Measurements from ENCODE around the gene KCNK15. TPM values are rescaled to one million over a fixed set of nuclear protein-coding genes. Genes with fewer than 3 reads are reported as not detected.

The KCNK15 gene
- total RNA-seq, 1 experiment from 2014 or later, result 0.33 TPM

DNA sequence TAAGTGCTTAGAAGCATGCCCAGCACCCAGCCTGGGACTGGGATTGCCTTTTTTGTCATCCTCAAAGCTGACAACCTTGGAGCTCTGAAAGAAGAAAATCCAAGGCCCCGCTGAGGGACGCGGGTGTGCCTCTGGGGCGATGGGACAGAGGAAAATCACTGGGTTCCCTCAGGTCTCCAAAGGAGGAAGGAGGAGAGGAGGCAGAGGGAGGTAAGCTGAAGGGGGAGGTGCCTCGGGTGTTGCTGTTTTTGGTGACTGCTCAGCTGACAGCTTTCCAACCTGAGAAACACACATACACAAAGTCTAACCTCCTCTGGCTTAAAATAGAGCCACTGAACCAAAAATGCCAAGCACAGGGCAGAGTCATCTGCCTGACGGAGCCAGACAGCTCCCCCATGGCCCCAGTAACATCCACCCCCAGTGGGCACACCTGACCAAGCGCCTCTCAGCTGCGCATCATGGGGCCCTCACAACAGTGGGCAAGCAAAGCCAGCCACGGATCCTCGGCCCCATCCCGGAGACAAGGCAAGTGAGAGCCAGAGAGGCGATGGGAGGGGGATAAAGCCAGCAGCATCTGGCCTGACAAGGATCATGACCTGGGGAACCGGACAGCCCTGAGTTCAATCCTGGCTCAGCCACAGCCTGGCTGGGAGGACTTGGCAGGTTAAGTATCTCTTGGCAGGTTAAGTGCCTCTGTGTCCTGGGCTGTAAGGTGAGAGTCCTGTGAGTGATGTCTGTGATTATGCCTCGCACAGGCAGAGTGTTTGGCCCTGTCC, 3.2 kb upstream of the KCNK15 start:
- Histone ChIP-seq H3K4me2 (ENCODE audit: insufficient read depth, insufficient read length, low read length) (no peak overlapping the region), H3K9me3 (ENCODE audit: control insufficient read depth, low read depth, low read length) (no peaks in the 10 kb centered on the region), H3K79me2 (ENCODE audit: insufficient read depth, low read length) (no peaks in the 10 kb centered on the region), H3K9ac (ENCODE audit: extremely low read depth, insufficient read length, low read length) (no peak overlapping the region), H4K5ac (ENCODE audit: insufficient read length, low read depth, low read length) (no peak overlapping the region), H3K23me2 (ENCODE audit: insufficient read length, low read depth, low read length, poor library complexity, severe bottlenecking) (peaks cover 8% of the 10 kb centered on the region), H2BK120ac (ENCODE audit: low read depth, low read length, poor library complexity, severe bottlenecking) (no peak overlapping the region), H2AFZ (ENCODE audit: low read length) (no peak overlapping the region), H2AK5ac (ENCODE audit: insufficient read length, low read length) (no peak overlapping the region), H3K4ac (ENCODE audit: low read depth, low read length) (no peak overlapping the region), H4K91ac (ENCODE audit: insufficient read length, low read depth, low read length) (no peak overlapping the region), H2BK5ac (ENCODE audit: insufficient read length, low read length) (no peak overlapping the region), H2BK12ac (ENCODE audit: insufficient read length, low read depth, low read length) (no peak overlapping the region), H3K56ac (ENCODE audit: insufficient read length, low read depth, low read length) (no peak overlapping the region), H3K14ac (ENCODE audit: insufficient read depth, low read length) (no peak overlapping the region), H3T11ph (ENCODE audit: low read length) (no peak overlapping the region), H2BK15ac (ENCODE audit: low read depth, low read length) (no peak overlapping the region), H3K27me3 (ENCODE audit: insufficient read depth, low read length) (peaks cover 7% of the 10 kb centered on the region; the same call in 1 of the 2 replicates), H4K20me1 (ENCODE audit: control insufficient read depth, insufficient read depth, insufficient read length) (no peaks in the 10 kb centered on the region), H2BK20ac (ENCODE audit: low read depth, low read length, poor library complexity, severe bottlenecking) (no peak overlapping the region), H3K23ac (ENCODE audit: insufficient read length, low read depth, low read length) (no peak overlapping the region), H3K27ac (ENCODE audit: insufficient read length, low read depth, low read length) (no peak overlapping the region), H3K79me1 (ENCODE audit: insufficient read depth, low read depth, low read length, poor library complexity, severe bottlenecking) (no peaks in the 10 kb centered on the region), H3K18ac (ENCODE audit: insufficient read length, low read depth, low read length) (no peak overlapping the region), H4K8ac (replicated peaks; ENCODE audit: insufficient read length, low read depth, low read length) (no peak overlapping the region), H3K4me1 (ENCODE audit: insufficient read depth, low read length) (no peaks in the 10 kb centered on the region)
- WGBS (ENCODE audit: extremely low coverage, insufficient read length, low lambda C conversion rate), result no CpG with 5 or more reads among the region's 14 CpGs
- Mint-ChIP-seq H3K4me1 (peaks cover 13 to 38% of the 10 kb centered on the region in 2 experiments), H3K36me3 (ENCODE audit: insufficient read depth in 1 of 3, low read depth in 3 of 3) (0 out of 7 replicates have a peak, but pooled peaks cover 0 to under 1% (median 0%) of the 10 kb centered on the region in 3 experiments), H3K4me3 (no peak overlapping the region), H3K27ac (no peak overlapping the region), H3K27me3 (ENCODE audit: low read depth) (peaks cover 64% of the 10 kb centered on the region), H3K9me3 (no peaks in the 10 kb centered on the region; a peak in 1 of 5 replicates)
- TF ChIP-seq, protein P1, sequence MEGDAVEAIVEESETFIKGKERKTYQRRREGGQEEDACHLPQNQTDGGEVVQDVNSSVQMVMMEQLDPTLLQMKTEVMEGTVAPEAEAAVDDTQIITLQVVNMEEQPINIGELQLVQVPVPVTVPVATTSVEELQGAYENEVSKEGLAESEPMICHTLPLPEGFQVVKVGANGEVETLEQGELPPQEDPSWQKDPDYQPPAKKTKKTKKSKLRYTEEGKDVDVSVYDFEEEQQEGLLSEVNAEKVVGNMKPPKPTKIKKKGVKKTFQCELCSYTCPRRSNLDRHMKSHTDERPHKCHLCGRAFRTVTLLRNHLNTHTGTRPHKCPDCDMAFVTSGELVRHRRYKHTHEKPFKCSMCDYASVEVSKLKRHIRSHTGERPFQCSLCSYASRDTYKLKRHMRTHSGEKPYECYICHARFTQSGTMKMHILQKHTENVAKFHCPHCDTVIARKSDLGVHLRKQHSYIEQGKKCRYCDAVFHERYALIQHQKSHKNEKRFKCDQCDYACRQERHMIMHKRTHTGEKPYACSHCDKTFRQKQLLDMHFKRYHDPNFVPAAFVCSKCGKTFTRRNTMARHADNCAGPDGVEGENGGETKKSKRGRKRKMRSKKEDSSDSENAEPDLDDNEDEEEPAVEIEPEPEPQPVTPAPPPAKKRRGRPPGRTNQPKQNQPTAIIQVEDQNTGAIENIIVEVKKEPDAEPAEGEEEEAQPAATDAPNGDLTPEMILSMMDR (conservative IDR thresholded peaks at IDR 0.05), result no peak
- no peak for DNase-seq
